ENCODE results near the gene IFT25.

The IFT25 gene

GRCh38 chr1:53947172-53947907, 1.8 kb upstream of the IFT25 start:
- no peak for DNase-seq (ENCODE audit: low read depth)
- TF ChIP-seq, protein P1, sequence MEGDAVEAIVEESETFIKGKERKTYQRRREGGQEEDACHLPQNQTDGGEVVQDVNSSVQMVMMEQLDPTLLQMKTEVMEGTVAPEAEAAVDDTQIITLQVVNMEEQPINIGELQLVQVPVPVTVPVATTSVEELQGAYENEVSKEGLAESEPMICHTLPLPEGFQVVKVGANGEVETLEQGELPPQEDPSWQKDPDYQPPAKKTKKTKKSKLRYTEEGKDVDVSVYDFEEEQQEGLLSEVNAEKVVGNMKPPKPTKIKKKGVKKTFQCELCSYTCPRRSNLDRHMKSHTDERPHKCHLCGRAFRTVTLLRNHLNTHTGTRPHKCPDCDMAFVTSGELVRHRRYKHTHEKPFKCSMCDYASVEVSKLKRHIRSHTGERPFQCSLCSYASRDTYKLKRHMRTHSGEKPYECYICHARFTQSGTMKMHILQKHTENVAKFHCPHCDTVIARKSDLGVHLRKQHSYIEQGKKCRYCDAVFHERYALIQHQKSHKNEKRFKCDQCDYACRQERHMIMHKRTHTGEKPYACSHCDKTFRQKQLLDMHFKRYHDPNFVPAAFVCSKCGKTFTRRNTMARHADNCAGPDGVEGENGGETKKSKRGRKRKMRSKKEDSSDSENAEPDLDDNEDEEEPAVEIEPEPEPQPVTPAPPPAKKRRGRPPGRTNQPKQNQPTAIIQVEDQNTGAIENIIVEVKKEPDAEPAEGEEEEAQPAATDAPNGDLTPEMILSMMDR (IDR thresholded peaks at IDR 0.05; ENCODE audit: control insufficient read depth, insufficient read depth, low read depth, low read length, missing control alignments), result no peak
- H3K4me3 ChIP-seq (ENCODE audit: control insufficient read depth, low read depth, low read length), result peak overlapping the region; percentile 88

GRCh38 chr1:53946252-53947171, 1.0 kb upstream of the IFT25 start, which contains the start of gene LRRC42:
Gene LRRC42, plus strand, starts transcription at chr1:53946350. Its CDS starts 5,650 bp downstream, at chr1:53952000.
- TF ChIP-seq, protein P1 (IDR thresholded peaks at IDR 0.05; ENCODE audit: control insufficient read depth, insufficient read depth, low read depth, low read length, missing control alignments), result peak; percentile 23
- DNase-seq (ENCODE audit: low read depth), result no peak
- peak within 1 kb of the TSS; percentile 88 for H3K4me3 ChIP-seq (ENCODE audit: control insufficient read depth, low read depth, low read length)

DNA sequence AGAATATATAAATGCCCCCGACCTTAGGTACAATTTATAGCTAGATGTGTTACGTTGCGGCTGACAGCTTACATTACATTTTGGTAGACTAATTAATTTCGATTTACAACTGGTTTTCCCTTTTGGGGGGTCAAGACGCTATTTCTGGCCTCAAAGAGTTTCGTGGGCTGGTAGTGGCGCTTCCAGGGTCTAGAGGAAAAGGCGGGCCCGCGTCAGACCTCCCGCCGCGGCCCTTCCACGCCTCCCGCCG, 391 bp downstream of the IFT25 start:
- TF ChIP-seq, protein P1 (IDR thresholded peaks at IDR 0.05; ENCODE audit: control insufficient read depth, insufficient read depth, low read depth, low read length, missing control alignments), result no peak
- H3K4me3 ChIP-seq (ENCODE audit: control insufficient read depth, low read depth, low read length), result peak overlapping the region; percentile 88
- no peak for DNase-seq (ENCODE audit: low read depth)

- no peak for DNase-seq (ENCODE audit: low read depth)
- TF ChIP-seq, protein P1 (IDR thresholded peaks at IDR 0.05; ENCODE audit: control insufficient read depth, insufficient read depth, low read depth, low read length, missing control alignments), result no peak
- H3K4me3 ChIP-seq (ENCODE audit: control insufficient read depth, low read depth, low read length), result peak overlapping the region; percentile 88
Measured at GRCh38 chr1:53944469-53945182, 873 bp downstream of the IFT25 start.

DNA sequence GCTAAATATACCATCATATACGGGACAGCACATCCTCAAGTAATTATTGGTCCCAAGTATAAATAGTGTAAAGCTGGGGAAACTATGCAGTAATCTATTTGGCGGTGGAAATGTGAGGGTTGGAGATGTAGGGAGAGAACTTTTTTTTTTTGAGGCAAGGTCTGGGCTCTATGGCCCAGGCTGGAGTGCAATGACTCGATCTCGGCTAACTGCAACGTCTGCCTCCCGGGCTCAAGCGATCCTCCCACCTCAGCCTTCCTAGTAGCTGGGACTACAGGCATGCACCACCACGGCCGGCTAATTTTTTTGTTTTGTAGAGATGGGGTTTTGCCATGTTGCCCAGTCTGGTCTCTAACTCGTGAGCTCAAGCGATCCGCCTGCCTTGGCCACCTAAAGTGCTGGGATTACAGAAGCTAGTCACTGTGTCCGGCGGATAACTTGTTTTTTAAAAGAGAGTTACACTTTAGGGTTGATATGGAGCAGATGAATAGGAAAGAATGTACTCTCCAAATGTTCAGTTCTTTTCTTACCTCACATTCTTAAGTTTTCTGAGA, 1.9 kb downstream of the IFT25 start:
- TF ChIP-seq, protein P1 (IDR thresholded peaks at IDR 0.05; ENCODE audit: control insufficient read depth, insufficient read depth, low read depth, low read length, missing control alignments), result no peak
- DNase-seq (ENCODE audit: low read depth), result no peak
- no peak overlapping the region for H3K4me3 ChIP-seq (ENCODE audit: control insufficient read depth, low read depth, low read length)

GRCh38 chr1:53943090-53943489, 2.4 kb downstream of the IFT25 start:
- TF ChIP-seq, protein P1 (IDR thresholded peaks at IDR 0.05; ENCODE audit: control insufficient read depth, insufficient read depth, low read depth, low read length, missing control alignments), result no peak
- H3K4me3 ChIP-seq (ENCODE audit: control insufficient read depth, low read depth, low read length), result no peak overlapping the region
- DNase-seq (ENCODE audit: low read depth), result no peak
